ENCODE data around the gene SHCBP1. TPM values are rescaled to one million over a fixed set of nuclear protein-coding genes. Genes with fewer than 3 reads are reported as not detected.
"Not testable (repeated sequence)": the region's sequence is repeated elsewhere in the genome, so short reads cannot be mapped to it uniquely, and the experiment has no call there.

Gene SHCBP1
- total RNA-seq, 1 donor = 1.8 TPM

GRCh38 chr16:46624862-46625261, 3.7 kb upstream of the SHCBP1 start:
- H3K27me3 ChIP-seq (ENCODE audit: insufficient read depth, low read length); H3K4me3 ChIP-seq (ENCODE audit: low read length); H3K9me3 ChIP-seq (ENCODE audit: low read depth, low read length): not testable (repeated sequence)
- H3K4me1 ChIP-seq (ENCODE audit: insufficient read depth, low read length) = peaks cover 22% of the 10 kb centered on the region

GRCh38 chr16:46623707-46624106, 2.5 kb upstream of the SHCBP1 start:
- peaks cover 22% of the 10 kb centered on the region for H3K4me1 ChIP-seq (ENCODE audit: insufficient read depth, low read length)
- not testable (repeated sequence) for H3K27me3 ChIP-seq (ENCODE audit: insufficient read depth, low read length); H3K4me3 ChIP-seq (ENCODE audit: low read length); H3K9me3 ChIP-seq (ENCODE audit: low read depth, low read length)

- not testable (repeated sequence) for H3K4me3 ChIP-seq (ENCODE audit: low read length); H3K9me3 ChIP-seq (ENCODE audit: low read depth, low read length); H3K27me3 ChIP-seq (ENCODE audit: insufficient read depth, low read length)
- peaks cover 22% of the 10 kb centered on the region for H3K4me1 ChIP-seq (ENCODE audit: insufficient read depth, low read length)
Observed at GRCh38 chr16:46623246-46623645, 2.1 kb upstream of the SHCBP1 start.

GRCh38 chr16:46621934-46622676, 926 bp upstream of the SHCBP1 start:
- Histone ChIP-seq H3K4me1 (ENCODE audit: insufficient read depth, low read length) (peaks cover 22% of the 10 kb centered on the region), H3K9me3 (ENCODE audit: low read depth, low read length) (no peaks in the 10 kb centered on the region), H3K4me3 (ENCODE audit: low read length) (no peak overlapping the region), H3K27me3 (ENCODE audit: insufficient read depth, low read length) (no peaks in the 10 kb centered on the region)

- Histone ChIP-seq H3K4me3 (ENCODE audit: low read length) (peak overlapping the region; percentile 59), H3K27me3 (ENCODE audit: insufficient read depth, low read length) (no peaks in the 10 kb centered on the region), H3K4me1 (ENCODE audit: insufficient read depth, low read length) (peaks cover 22% of the 10 kb centered on the region), H3K9me3 (ENCODE audit: low read depth, low read length) (no peaks in the 10 kb centered on the region)
Observed at GRCh38 chr16:46620266-46621005, 743 bp downstream of the SHCBP1 start.

GRCh38 chr16:46618516-46618915, 2.7 kb downstream of the SHCBP1 start:
- peaks cover 22% of the 10 kb centered on the region for H3K4me1 ChIP-seq (ENCODE audit: insufficient read depth, low read length)
- H3K4me3 ChIP-seq (ENCODE audit: low read length) = no peak overlapping the region
- H3K27me3 ChIP-seq (ENCODE audit: insufficient read depth, low read length) = no peaks in the 10 kb centered on the region
- no peaks in the 10 kb centered on the region for H3K9me3 ChIP-seq (ENCODE audit: low read depth, low read length)

- Histone ChIP-seq H3K9me3 (ENCODE audit: low read depth, low read length) (no peaks in the 10 kb centered on the region), H3K4me3 (ENCODE audit: low read length) (no peak overlapping the region), H3K27me3 (ENCODE audit: insufficient read depth, low read length) (no peaks in the 10 kb centered on the region), H3K4me1 (ENCODE audit: insufficient read depth, low read length) (no peaks in the 10 kb centered on the region)
Observed at GRCh38 chr16:46614006-46614405, 7.2 kb downstream of the SHCBP1 start.

- no peaks in the 10 kb centered on the region for H3K4me1 ChIP-seq (ENCODE audit: insufficient read depth, low read length)
- no peak overlapping the region for H3K4me3 ChIP-seq (ENCODE audit: low read length)
- H3K27me3 ChIP-seq (ENCODE audit: insufficient read depth, low read length) = no peaks in the 10 kb centered on the region
- H3K9me3 ChIP-seq (ENCODE audit: low read depth, low read length) = no peaks in the 10 kb centered on the region
Observed at GRCh38 chr16:46613352-46613751, 7.8 kb downstream of the SHCBP1 start.

GRCh38 chr16:46612121-46612520, 9.1 kb downstream of the SHCBP1 start:
- no peaks in the 10 kb centered on the region for H3K9me3 ChIP-seq (ENCODE audit: low read depth, low read length)

GRCh38 chr16:46607529-46607928, 13.7 kb downstream of the SHCBP1 start:
- no peaks in the 10 kb centered on the region for H3K9me3 ChIP-seq (ENCODE audit: low read depth, low read length)
- no peaks in the 10 kb centered on the region for H3K27me3 ChIP-seq (ENCODE audit: insufficient read depth, low read length)
- no peaks in the 10 kb centered on the region for H3K4me1 ChIP-seq (ENCODE audit: insufficient read depth, low read length)
- H3K4me3 ChIP-seq (ENCODE audit: low read length) = no peak overlapping the region

More at GRCh38 chr16:46612121-46612520, 9.1 kb downstream of the SHCBP1 start:
- Histone ChIP-seq H3K4me1 (ENCODE audit: insufficient read depth, low read length) (no peaks in the 10 kb centered on the region), H3K4me3 (ENCODE audit: low read length) (no peak overlapping the region), H3K27me3 (ENCODE audit: insufficient read depth, low read length) (no peaks in the 10 kb centered on the region)

- Histone ChIP-seq H3K9me3 (ENCODE audit: low read depth, low read length) (no peaks in the 10 kb centered on the region), H3K4me1 (ENCODE audit: insufficient read depth, low read length) (no peaks in the 10 kb centered on the region), H3K27me3 (ENCODE audit: insufficient read depth, low read length) (no peaks in the 10 kb centered on the region), H3K4me3 (ENCODE audit: low read length) (no peak overlapping the region)
Observed at GRCh38 chr16:46606231-46606630, 14.9 kb downstream of the SHCBP1 start.

- Histone ChIP-seq H3K9me3 (ENCODE audit: low read depth, low read length) (peaks cover 7% of the 10 kb centered on the region), H3K4me1 (ENCODE audit: insufficient read depth, low read length) (no peaks in the 10 kb centered on the region), H3K4me3 (ENCODE audit: low read length) (no peak overlapping the region), H3K27me3 (ENCODE audit: insufficient read depth, low read length) (no peaks in the 10 kb centered on the region)
Observed at GRCh38 chr16:46591257-46591656, 29.9 kb downstream of the SHCBP1 start.

- no peak overlapping the region for H3K4me3 ChIP-seq (ENCODE audit: low read length)
- H3K4me1 ChIP-seq (ENCODE audit: insufficient read depth, low read length) = peaks cover 7% of the 10 kb centered on the region
- no peaks in the 10 kb centered on the region for H3K27me3 ChIP-seq (ENCODE audit: insufficient read depth, low read length)
- peaks cover 11% of the 10 kb centered on the region for H3K9me3 ChIP-seq (ENCODE audit: low read depth, low read length)
Observed at GRCh38 chr16:46586011-46586577, 35.1 kb downstream of the SHCBP1 start.

GRCh38 chr16:46583036-46583435, 38.1 kb downstream of the SHCBP1 start:
- Histone ChIP-seq H3K9me3 (ENCODE audit: low read depth, low read length) (peaks cover 11% of the 10 kb centered on the region), H3K4me3 (ENCODE audit: low read length) (no peak overlapping the region), H3K27me3 (ENCODE audit: insufficient read depth, low read length) (no peaks in the 10 kb centered on the region), H3K4me1 (ENCODE audit: insufficient read depth, low read length) (peaks cover 7% of the 10 kb centered on the region)

- H3K27me3 ChIP-seq (ENCODE audit: insufficient read depth, low read length) = no peaks in the 10 kb centered on the region
- H3K4me3 ChIP-seq (ENCODE audit: low read length) = no peak overlapping the region
- peaks cover 7% of the 10 kb centered on the region for H3K4me1 ChIP-seq (ENCODE audit: insufficient read depth, low read length)
- peaks cover 11% of the 10 kb centered on the region for H3K9me3 ChIP-seq (ENCODE audit: low read depth, low read length)
Observed at GRCh38 chr16:46582313-46582712, 38.9 kb downstream of the SHCBP1 start.

All from mononuclear cell (primary cell).